HS-27A (cell line): ENCODE data around the gene PRKCA.
"Not testable (repeated sequence)": the region's sequence is repeated elsewhere in the genome, so short reads cannot be mapped to it uniquely, and the experiment has no call there.

ENCODE experiments used
- DNase-seq: peaks from one replicate; pipeline ENCODE4 v3.0.0-alpha.2; 2012; ENCODE audit warnings: low read depth, missing footprints

PRKCA gene

DNA sequence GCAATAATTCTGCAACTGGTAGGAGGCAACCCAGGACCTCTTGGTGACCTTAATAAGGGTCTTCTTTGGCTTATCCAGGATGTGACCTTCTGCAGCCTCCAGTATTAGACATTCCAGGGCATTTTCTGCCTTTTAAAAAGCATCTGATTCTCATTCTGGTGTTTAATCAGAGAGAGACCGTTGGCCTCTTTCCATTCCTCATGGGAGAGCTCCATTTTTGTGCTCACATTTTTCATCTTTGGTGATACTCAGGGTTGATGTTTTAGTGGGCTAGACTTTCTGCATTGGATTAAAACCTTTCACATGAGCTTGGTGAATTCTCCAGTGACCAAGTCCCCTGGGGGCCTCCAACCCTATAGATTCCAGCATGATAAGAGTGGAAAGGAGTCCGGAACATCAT, 382.3 kb downstream of the PRKCA start:
- no peak for DNase-seq

DNA sequence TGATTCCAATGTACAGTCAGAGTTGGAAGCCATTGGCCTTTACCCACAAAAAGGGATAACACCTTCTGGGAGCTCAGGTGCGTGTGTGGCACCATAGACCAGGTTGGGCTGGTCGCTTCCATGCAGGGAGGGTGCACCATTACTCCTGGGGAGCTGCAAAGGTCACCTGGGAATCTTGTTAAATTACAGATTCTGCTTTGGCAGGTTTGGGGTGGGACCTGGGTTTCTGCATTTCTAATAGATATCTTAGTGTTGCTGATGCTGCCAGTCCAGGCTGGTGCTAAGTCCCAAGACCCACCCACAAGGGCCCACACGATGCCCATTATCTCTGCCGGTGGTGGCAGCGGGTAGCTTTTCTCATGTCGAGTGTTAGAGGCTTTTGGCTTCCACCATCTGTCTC, 384.2 kb downstream of the PRKCA start:
- DNase-seq = no peak

DNA sequence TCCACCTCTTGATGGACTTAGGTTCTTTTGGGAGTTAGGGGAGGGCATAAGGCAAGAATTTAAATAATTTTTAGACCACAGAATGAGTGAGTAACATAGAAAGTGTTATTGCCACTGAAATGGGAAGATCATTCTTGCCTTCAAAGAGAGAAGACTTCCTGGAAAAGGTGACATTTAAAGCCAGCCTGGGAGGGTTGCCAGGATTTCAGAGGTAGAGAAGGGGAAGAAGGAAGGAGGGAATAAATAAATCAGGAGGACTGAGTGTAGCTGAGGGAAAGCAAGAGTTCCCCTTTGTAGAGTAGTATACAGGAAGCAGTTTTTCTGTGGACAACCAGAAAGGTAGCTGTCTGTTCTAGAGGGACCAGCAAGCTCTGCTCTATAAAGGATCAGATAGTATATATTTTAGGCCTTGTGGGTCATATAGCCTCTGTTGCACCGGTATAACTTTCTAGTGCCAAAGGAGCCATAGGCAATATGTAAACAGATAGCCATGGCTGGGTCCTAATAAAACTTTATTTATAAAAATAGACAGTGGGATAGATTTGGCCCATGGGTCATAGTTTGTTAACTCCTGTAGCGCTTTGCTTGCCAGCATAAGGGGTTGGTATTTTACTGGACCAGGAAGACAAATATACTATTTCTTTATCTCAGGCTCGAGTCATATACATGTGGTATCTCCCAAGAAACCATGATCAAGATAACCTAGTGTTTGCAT, 385.3 kb downstream of the PRKCA start:
- DNase-seq = no peak

DNA sequence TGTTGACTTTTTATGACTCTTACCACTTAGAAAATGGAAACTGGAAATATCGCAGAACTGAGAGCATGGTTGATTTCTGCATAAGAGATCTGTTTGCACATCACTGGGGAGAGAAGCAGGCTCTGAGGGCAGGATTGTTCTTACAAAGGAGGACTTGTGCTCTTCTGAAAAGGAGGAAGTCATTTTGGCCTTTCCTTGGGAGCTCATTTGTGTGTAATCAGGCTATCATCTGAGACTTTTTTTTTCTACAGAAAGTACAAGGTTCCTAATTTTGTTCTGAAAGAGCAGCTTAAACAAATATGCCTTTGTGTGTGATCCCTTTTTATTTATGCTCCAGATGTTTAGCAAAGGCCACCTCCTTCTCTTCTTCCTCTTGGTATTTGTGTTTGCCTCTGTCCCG, 386.8 kb downstream of the PRKCA start:
- DNase-seq = no peak

DNA sequence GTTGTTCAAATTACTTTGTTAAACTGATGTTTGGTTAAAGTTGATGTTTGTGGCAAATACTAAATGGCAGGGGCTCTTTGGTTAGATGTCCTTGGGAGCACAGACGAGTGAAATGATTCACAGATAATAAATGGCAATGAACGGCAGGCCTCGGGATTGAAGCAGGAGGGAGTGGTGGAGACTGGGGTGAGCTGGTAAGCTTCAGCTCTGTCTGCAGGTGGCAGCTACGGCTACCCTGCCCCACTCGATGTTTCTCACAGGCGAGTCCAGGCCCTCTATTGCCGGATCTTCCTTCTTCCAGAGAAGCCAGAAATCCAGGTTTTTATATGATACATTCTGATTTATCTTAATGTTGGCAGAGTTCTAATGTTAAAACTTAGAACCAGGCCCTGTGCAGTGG, 387.8 kb downstream of the PRKCA start:
- DNase-seq = no peak

DNA sequence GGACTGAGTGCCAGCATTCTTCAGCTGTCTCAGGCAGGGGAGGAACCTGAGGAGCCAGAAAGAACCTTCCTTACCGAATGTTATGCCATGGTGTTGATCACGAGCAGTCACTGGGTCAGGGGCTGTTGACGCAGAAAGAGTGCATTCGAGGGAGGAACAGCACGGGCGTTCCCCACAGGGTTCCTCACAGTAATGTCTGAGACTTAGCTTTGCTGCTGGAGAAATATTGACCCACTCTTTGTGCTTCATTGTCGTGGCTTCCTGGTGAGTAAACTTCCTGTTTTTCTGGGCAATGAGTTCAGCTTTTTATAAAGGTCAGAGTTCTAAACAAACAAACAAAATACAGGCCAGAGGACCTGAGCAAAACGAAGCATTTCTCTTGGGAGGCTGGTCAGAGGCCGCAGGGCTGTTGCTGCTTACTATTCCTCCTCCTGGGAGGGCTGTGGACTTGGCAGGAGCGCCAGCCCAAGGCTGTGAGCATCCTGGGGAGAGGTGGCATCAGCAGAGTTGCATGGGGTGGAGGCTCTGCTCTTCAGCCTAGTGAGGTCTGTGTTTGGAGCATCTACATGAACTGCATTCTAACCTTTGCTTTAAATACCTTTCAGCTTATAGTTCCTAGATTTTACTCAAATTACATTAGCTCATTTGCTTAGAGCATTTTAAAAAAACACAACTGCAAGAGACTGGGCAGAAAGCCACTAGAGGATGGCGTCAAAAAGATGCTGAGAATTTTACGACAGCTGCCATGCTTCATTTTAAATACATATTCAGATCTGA, 389.4 kb downstream of the PRKCA start:
- DNase-seq = no peak

DNA sequence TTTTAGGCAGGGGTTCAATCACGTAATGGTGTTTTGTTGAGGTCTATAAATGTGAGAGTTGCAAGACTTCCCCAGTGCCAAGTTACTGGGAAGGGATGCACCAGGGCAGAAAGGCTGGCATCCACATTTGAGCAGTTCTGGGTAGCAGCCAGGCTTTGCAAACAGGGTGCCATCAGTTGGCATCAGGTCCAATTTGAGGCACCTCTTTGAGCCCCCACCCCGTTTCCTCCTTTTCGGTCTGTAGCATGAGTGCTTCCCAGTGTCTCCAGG, 389.9 kb downstream of the PRKCA start:
- DNase-seq = no peak

DNA sequence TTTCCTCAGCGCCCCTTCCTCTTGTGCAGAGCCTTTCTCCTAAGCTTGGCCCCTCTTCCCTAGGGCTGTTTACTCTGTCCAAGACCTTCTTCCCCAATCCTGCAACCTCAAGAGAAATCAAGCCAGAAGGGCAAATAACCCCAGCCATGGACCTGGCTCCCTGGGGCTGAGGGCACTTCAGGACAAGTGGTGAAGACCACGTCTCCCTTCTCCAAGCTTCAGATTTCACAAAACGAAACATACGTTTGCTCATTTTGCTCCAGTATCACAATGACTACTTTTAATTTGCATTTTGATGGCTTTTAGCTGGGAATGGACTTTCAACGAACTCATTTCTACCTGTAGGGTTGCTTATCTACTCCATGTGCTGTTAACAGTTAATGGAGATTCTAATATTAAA, 392.7 kb downstream of the PRKCA start:
- DNase-seq = no peak

DNA sequence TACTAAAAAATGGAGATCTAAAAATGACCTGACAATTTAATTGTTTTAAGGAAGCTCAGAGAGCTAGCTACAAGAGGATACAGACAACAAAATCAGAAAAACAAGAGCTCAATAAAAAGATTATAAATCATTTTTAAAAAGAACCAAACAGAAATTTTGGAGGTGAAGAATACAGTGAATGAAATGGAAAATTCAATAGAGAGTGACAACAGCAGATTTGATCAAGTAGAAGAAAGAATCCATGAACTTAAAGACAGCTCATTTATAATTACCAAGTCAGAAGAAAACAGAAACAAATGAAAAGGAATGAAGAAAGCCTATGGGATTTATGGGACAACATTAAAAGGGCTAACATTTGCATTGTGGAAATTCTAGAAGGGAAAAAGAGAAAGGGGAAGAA, 395.9 kb downstream of the PRKCA start:
- DNase-seq = no peak

DNA sequence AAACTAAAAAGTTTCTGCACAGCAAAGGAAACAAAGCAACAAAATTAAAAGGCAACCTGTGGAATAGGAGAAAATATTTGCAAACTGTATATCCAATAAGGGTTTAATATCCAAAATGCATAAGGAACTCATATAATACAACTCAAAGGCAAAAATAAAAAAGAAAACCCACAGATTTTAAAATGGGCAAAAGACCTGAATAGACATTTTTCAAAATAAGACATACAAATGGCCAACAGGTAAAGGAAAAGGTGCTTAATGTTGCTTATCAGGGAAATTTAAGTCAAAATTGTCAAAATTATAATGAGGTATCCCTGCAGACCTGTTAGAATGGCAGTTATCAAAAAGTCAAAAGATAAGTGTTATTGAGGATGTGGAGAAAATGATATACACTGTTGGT, 399.0 kb downstream of the PRKCA start:
- no peak for DNase-seq

DNA sequence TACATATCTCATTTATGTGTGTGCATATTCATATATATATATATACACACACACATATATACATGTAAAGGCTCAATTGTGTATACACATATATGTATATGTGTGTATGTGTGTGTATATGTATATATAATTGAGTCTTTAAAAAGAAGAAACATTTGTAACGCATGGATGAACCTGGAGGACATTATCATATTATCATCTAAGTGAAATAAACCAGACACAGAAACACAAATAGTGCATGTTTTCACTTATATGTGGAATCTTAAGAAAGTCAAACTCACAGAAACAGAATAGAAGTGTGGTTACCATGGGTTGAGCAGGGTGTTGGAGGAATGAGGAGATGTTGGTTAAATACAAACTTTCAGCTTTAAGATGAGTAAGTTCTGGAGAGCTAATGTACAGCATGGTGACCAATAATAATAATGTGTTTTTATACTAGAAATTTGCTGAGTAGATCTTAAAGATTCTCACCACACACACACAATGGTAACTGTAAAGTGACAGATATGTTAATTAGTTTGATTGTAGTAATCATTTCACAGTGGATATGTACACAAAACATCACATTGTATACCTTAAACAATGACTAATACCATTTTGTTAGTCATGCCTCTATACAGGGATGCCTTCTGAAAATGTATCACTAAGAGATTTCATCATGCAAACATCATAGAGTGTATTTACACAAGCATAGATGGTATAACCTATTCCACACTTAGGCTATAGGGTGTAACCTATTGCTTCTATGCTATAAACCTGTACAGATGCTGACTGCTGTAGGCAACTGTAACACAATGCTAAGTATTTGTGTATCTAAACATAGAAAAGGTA, 399.9 kb downstream of the PRKCA start:
- no peak for DNase-seq

DNA sequence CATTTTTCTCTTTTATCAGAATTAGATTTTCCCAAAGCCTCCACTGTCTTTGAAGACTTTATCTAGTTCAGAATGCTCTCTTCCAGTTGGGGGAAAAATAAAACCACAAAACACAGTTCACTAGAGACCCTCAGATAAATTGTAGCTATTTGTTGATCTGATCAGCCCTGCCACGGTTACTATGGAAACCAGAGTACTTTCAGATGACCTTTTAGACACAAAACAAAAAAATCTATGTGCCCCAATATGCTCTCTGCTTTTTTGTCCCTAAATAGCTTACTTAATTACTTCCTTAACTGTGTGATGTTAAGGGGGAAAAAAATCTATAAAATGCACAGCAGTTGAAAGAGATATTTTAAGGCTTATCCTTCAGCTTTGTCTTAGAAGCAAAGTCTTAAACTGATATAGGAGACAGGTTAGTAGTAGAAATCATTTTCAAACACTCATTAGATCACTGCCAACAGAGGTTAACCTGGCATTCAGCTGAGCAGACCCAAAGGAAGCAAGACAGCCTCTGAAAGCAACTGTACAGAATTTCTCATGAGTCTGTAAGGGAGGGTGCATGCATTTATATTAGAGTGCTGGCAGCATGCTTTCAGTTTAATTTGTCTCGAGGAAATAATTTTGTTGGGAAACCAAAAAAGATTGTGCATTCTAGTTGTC, 402.6 kb downstream of the PRKCA start:
- no peak for DNase-seq

DNA sequence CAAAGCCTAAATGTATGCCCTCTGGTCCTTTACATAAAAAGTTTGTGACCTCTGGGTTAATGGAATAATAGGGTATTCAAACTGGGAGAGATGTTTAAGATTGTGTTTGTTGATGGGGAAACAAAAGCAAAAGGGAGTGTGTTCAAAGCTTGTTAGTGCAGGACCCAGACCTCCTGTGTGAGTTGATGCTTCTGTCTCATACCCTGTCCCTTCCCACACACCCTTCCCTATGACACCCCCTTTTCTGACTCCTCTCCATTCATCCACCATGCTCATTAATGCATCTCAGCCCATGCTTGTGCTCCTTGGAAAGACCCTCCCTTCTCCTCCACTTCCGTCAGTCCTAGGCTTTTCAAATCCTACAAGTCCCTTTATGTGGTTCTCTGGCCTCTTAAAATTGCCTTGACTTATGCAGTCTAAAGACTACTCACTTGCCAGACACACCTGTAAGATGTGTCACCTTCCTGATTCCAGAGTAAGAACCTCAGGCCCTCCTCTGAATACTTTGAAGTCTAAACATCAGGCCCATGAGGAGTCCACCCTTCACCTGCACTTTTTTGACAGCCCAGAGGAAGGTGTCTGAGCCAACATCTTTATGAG, 404.5 kb downstream of the PRKCA start:
- DNase-seq = no peak

DNA sequence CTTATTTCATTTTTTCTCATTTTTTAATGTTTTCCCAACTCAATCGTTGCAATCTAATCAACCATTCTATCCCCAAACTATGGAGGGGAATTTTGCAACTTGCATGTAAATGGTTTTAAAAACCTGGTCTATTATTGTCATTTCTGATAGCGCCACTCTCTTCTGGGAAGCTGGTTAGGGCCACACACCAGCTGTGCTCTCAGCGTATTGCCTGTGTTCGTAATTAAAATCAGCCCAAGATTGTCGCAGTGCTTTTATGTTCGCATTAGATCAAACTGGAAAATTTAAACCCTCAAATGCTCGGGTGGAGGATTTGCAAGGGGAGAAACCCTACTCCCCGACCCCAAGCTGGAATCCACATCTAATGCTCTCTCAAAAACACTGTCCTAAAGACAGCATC, 409.0 kb downstream of the PRKCA start:
- no peak for DNase-seq

DNA sequence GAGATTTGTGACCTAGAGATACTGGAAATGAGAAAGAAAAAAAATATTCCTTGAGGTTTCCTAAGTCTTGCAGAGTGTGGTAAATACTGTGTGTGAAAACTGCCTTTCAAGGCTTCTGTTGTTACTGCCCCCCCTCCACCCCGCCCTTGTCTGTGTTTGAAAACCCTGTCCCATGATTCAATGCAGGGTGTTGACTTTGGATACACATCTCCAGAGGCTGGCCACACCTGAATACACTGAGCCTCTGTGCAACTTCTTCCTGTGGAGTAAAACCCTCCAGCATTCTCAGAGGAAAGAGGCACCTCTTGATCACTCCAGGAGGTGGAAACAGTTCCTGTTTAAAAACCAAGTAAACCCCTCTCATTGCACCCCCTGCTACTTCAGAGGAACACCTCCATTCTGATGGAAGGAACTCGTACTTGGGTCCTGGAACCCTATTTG, 409.5 kb downstream of the PRKCA start:
- DNase-seq = no peak

DNA sequence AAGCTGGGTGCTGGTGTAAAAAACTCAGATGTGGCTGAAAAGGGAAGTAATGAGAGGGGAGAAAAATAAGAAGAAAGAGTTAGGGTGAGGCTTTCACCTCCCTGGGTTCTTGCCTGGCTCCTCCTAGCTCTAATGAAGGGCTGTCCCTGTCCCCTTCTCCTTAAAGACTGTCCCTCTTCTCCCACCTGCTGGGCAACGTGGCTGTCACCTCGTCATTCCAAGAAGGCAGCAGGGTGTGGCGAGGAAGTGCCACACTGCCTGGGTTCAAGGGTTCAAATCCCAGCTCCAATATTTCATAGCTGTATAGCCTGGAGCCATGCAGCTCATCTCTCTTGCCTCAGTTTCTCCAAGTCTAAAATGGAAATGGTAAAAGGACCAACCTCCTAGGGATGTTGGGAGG, 410.0 kb downstream of the PRKCA start:
- DNase-seq = no peak

DNA sequence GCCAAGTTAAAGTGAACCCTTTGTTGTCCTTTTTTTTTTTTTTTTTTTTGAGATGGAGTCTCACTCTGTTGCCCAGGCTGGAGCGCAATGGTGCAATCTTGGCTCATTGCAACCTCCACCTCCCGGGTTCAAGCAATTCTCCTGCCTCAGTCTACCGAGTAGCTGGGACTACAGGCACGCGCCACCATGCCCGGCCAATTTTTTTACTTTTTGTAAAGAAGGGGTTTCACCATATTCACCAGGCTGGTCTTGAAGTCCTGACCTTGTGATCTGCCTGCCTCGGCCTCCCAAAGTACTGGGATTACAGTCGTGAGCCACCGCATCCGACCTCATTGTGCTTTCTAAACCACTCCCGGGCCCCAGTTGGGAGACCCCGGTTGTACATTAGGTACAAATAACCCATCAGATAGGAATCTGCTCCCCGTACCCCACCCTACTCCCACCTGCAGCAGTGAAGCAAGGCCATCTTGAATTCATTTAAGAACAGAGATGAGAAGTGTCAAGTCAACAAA, 410.7 kb downstream of the PRKCA start:
- DNase-seq = not testable (repeated sequence)

DNA sequence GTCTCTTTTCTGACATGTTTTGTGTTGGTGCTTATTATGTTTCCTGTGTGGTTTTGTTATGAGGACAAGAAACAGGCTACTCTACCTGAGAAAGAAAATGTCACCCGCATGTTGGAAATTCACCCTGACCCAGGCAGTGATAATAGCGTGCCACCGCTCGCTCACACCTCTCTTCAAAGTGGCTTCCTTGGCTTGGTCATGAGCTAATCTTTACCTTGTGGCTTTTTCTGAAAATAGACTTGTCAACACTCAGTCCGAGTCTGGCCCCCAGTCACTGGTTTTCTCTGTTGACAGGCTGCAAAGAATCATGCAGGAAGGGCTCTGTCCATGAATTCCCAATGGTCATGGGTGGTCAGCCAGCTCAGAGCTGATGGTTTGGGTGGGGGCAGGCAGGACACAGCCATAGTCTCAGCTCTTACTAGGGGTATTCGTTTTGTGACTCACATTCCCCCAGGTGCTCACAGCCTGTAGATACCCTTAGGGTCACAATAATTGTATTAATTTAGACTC, 411.2 kb downstream of the PRKCA start:
- no peak for DNase-seq

DNA sequence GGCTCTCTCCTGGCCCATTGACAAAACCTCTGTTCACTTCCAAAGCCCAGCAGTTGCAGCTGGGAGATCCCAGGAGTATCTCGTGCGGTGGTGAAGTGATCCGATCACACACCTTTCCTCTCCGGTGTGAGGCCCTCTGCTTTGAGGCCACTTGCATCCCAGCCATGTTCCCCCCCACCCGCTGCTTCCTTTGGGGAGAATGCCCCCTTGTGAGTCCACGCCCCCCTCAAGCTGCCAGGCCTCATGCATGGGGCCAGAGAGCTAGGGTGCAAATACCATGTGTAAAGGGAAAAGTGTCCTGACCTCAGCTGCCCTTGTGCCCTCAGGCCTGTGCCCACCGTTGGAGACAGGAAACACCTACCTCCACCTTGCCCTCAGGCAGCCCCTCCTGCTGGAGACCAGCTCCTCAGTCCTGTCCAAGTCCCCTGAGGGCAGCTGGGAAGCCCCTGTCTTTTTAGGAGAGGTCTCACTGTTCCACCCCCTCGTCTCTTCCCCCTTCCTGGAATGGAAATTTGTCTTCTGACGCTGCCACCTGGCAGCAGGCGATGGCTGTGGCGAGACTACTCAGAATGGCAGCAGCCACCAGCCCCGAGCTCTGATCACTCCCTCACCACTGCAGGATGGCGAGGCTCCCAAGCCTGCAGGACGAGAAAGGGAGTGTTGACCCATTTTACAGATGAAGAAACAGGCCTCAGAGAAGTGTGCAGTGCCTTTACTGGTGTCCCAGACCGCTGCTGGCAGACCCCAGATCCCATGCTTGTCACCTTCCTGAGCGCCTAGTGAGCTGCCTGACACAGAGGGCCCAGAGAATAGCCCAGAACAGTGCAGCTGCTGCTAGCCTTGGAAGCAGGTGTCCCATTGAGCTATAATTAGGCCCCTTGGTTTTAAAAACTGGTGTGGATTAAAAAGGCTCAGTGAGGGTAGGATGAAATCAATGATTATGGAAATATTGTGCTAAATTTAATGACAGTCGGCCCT, 411.9 kb downstream of the PRKCA start:
- DNase-seq = no peak

DNA sequence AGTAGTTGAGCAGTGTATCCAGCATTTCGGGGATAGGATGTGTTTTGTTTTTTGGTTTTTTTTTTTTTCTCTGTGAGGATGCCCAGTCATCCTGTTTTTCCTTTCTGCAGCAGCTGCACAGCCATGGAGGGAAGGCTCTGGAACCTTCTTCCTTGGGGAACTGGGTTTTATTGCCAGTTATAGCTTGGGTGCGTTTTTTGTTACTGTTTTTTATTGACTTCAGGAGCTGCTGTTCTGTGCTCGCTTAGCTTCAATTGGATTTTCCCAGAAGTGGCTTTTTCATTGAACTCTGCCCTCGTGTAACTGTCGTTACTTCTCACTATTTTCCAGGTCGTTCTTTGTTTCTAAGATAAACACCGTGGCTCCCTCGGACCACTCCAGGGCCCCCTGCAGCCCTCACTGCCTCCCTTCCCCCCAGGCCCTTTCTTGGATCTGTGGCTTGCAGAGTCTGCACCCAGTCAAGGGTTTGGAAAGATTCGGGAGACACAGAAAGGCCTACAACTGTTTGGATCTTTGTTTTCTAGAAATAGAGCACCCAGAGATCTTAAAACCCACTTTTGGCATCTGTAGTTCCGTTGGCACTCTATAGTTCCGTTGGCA, 412.8 kb downstream of the PRKCA start:
- no peak for DNase-seq
